ENCODE data around the gene GPR108. TPM values are rescaled to one million over a fixed set of nuclear protein-coding genes. Genes with fewer than 3 reads are reported as not detected.
A peak's percentile ranks its signal among the peaks of the same experiment; 100 is the strongest.

GPR108 gene
- total RNA-seq, 1 donor from 2014 or later: 87.7 TPM

DNA sequence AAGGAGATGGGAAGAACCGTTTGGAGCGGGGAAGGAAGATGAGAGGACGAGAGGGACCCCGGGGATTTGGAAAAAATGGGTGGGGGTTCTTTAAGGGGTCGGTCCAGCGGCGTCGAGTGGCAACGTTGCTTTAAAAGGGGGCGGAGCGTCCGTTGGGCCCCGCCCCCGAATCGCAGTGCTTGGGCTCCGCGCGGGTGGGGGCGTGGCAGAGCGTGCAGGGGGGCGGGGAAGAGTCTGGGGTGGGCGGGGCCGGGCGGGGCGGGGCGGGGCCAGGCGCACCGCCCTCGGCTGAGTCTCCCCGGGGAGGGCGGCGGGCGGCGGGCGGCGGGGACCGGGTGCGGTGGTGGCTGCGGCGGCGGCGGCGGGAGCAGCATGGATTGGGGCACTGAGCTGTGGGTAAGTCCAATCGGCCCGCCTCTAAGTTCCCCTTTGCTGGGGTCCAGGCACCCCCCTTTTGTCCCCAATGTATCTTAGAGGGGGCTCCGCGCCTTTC is 2.1 kb upstream of the GPR108 start, which contains the start of gene TRIP10:
Gene TRIP10 (plus strand): TSS at position 291 of the 493 bp plus-strand sequence. CDS start 82 bp downstream, at position 373.
- TF ChIP-seq, protein P1, sequence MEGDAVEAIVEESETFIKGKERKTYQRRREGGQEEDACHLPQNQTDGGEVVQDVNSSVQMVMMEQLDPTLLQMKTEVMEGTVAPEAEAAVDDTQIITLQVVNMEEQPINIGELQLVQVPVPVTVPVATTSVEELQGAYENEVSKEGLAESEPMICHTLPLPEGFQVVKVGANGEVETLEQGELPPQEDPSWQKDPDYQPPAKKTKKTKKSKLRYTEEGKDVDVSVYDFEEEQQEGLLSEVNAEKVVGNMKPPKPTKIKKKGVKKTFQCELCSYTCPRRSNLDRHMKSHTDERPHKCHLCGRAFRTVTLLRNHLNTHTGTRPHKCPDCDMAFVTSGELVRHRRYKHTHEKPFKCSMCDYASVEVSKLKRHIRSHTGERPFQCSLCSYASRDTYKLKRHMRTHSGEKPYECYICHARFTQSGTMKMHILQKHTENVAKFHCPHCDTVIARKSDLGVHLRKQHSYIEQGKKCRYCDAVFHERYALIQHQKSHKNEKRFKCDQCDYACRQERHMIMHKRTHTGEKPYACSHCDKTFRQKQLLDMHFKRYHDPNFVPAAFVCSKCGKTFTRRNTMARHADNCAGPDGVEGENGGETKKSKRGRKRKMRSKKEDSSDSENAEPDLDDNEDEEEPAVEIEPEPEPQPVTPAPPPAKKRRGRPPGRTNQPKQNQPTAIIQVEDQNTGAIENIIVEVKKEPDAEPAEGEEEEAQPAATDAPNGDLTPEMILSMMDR (IDR thresholded peaks at IDR 0.05; ENCODE audit: insufficient read depth, low read length, severe bottlenecking): no peak
- no peak for FAIRE-seq

DNA sequence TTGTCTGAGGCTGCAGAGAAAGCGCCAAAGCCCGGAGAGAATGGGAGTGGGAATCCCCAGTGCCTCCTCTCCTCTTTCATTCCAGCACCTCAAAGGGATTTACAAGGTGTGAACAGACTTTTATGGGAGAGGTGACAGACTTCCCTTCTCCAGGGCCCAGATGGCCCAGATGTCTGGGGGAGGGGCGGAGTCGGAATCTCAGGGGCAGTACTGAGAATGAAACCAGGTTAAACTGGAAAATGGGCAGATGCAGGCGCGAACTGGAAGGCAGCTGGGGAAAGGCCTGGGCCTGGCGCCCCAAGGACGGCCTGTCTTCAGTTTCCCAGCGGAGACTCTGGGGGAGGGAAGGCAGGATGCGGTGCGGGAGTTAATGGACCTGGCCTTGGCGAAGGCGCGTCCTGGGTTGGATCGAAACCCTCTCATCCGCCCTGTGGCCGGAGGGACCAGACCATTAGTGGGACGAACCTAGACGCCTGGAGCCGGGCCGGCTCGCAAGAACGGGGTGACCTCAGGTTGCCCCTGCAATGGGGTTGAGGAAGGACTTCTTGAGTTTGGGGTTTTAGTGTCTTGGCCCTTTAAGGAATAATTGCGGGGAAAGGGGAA is 1.5 kb upstream of the GPR108 start:
- no peaks in the 10 kb centered on the region for H3K27me3 ChIP-seq (ENCODE audit: control insufficient read depth, insufficient read depth, low read length)
- no peak for DNase-seq (ENCODE audit: low read depth)

More for the DNA sequence above, 2.1 kb upstream of the GPR108 start, which contains the start of gene TRIP10:
- no peaks in the 10 kb centered on the region for H3K27me3 ChIP-seq (ENCODE audit: control insufficient read depth, insufficient read depth, low read length)
- peaks cover 19% of the 10 kb centered on the region for H3K36me3 ChIP-seq (ENCODE audit: control insufficient read depth, insufficient read depth, low read length)
- no peak for DNase-seq (ENCODE audit: low read depth)
- H3K4me3 ChIP-seq (ENCODE audit: low read depth, low read length): peak within 1 kb of the TSS; percentile 94

DNA sequence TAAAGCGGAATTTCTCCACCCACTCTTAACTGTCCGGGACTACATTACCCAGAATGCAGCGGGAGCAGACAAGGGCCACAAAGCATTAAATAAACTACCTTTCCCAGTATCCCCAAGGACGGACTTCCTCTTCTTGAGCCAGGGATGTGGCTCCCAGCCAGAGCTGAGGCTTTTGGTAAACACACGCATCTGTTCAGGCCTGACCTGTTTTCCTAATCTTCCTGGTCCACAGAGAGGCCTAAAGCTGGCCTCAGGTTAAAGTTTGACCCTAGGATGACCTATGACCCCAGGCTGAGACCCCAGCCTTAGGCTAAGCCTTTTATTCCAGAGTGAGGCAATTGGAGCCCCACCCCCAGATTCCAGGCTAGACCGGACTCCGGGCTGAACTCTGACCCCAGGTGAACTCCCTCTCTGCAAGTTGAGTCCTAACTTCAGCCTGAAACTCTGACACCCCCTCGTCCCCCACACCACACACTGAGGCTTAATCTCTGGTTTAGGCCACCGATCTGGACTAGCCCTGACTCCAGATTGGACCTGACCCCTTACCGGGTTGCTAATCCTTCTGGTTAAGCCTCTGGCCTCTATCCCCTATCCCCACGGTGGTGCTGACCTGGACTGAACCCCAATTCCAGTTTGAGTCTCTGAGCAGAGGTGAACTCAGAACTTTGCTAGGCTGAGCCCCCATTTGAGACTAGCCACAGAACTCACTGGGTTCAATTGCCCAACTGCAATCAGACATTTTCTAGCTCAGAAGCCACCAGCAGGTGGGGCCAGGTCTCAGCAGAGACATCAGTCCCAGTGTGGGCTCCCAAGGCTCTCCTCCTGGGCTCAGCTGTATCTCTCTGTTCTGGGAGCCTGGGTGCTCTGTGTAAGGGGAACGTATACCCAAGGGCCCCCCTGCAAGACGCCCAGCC is 750 bp upstream of the GPR108 start:
- FAIRE-seq: no peak

More for the DNA sequence above, 1.5 kb upstream of the GPR108 start:
- FAIRE-seq: no peak
- Histone ChIP-seq H3K4me3 (ENCODE audit: low read depth, low read length) (peak overlapping the region; percentile 35), H3K36me3 (ENCODE audit: control insufficient read depth, insufficient read depth, low read length) (peaks cover 17% of the 10 kb centered on the region)
- TF ChIP-seq, protein P1 (IDR thresholded peaks at IDR 0.05; ENCODE audit: insufficient read depth, low read length, severe bottlenecking): no peak

DNA sequence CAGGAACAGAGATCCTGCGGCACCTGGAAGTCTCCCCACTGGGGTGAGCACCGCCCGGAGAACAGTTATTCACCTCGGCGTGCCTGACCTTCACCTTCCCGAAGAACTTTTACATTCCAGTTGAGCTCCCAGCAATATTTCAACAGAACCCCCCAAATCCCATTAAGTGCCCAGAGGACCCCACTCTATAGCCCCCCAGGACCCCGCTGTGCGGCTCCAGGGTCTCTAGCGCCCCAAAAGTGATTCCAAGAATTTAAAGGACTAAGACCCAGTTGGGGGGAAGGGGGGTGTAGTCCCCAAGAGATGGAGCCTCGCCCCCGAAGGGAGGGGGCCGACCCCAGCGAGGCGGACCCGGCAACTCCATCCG is 480 bp downstream of the GPR108 start:
- FAIRE-seq (no peak), DNase-seq (ENCODE audit: low read depth) (no peak)
- no peaks in the 10 kb centered on the region for H3K27me3 ChIP-seq (ENCODE audit: control insufficient read depth, insufficient read depth, low read length)
- TF ChIP-seq, protein P1 (IDR thresholded peaks at IDR 0.05; ENCODE audit: insufficient read depth, low read length, severe bottlenecking): no peak
- H3K36me3 ChIP-seq (ENCODE audit: control insufficient read depth, insufficient read depth, low read length): peaks cover 21% of the 10 kb centered on the region
- peak overlapping the region; percentile 78 for H3K4me3 ChIP-seq (ENCODE audit: low read depth, low read length)

More for the DNA sequence above, 750 bp upstream of the GPR108 start:
- H3K27me3 ChIP-seq (ENCODE audit: control insufficient read depth, insufficient read depth, low read length): no peaks in the 10 kb centered on the region
- TF ChIP-seq, protein P1 (IDR thresholded peaks at IDR 0.05; ENCODE audit: insufficient read depth, low read length, severe bottlenecking): peak; percentile 81
- no peak overlapping the region for H3K4me3 ChIP-seq (ENCODE audit: low read depth, low read length)
- H3K36me3 ChIP-seq (ENCODE audit: control insufficient read depth, insufficient read depth, low read length): peaks cover 16% of the 10 kb centered on the region
- DNase-seq (ENCODE audit: low read depth): peak; percentile 77

DNA sequence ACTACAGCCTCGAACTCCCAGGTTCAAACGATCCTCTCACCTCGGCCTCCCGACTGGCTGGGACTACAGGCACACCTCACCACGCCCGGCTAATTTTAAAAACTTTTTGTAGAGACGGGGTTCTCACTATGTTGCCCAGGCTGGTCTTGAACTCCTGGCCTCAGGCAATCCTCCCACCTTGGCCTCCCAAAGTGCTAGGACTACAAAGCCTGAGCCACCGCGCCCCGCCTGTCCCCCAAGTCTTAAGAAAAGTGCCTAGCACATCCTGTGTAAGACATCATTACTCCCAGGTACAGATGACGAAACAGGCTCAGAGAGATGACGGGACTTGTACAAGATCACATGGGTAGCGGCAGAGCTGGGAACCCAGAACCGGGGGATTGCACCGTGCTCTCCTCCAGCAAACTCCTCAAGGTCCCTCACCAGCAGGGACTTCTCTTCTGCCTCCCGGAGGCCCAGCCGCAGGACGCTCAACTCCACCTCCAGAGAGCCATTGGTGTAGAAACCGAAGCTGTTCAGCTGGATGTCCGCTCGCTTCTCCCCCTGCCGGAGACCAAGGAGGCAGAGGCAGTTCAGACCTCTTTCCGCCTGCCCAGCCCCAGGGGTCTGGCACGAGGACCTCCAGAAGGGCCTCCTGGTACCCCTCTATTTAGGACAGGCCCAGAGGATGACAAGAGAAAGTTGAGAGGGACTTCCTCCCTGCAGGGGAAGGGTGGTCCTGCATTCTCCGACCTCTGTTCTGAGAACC is 1.0 kb downstream of the GPR108 start:
- TF ChIP-seq, protein P1 (IDR thresholded peaks at IDR 0.05; ENCODE audit: insufficient read depth, low read length, severe bottlenecking): peak; percentile 78
- Histone ChIP-seq H3K4me3 (ENCODE audit: low read depth, low read length) (peak overlapping the region; percentile 78), H3K36me3 (ENCODE audit: control insufficient read depth, insufficient read depth, low read length) (peaks cover 23% of the 10 kb centered on the region), H3K27me3 (ENCODE audit: control insufficient read depth, insufficient read depth, low read length) (no peaks in the 10 kb centered on the region)
- no peak for FAIRE-seq
- peak; percentile 85 for DNase-seq (ENCODE audit: low read depth)
